Heart left ventricle (tissue), 13 donors: Measurements from ENCODE around the gene CTRB1.

ENCODE experiments used
- POLR2A ChIP-seq, 2 donors: fragments of 450-650 bp; IDR thresholded peaks; one replicate each; pipeline ENCODE4 v1.6.1; 2017; ENCODE audit warnings: antibody characterized with exemption in 2 of 2, mild to moderate bottlenecking in 2 of 2, moderate library complexity in 2 of 2
- TF ChIP-seq, protein P1 (sequence below), 12 donors: fragments of 200-600 bp; sonication (generic) in 4 of 12; IDR thresholded peaks; one replicate each; pipeline versions ENCODE4 v1.5.0 to v1.8.0; 2018 to 2022; ENCODE audit warnings: antibody characterized with exemption in 12 of 12, mild to moderate bottlenecking in 5 of 12
- donor health status: ischemic (EF 13 %, LVEDD 7.1; RV severe dilation, severe dysfunction).
- donor health status: DM: no; HTN: yes; CAD: no.
- donor health status: DM: no; HTN: no; CAD: no.
- donor health status: ischemic (EF 25% LVEDD 6.9; RV normal size, moderate dysfunction).
- donor health status: ischemic (EF 25% LVEDD 5.7; RV mildly dilated, moderate dysfunction).
- donor health status: ischemic (EF 35%, LVEDD 5.7; RV mildly dilated, moderate dysfunction).
- donor health status: nonischemic (EF 11% LVEDD 7.7; RV severe dilation, severe dysfunction).
- donor health status: DM: yes; HTN: yes; CAD: no.
- donor health status: PGD.
- donor health status: ischemic (EF 29% LVEDD 5.4; RV normal size, mild dysfunction).
- donor health status: nonischemic (EF 23%, LVEDD 6.1; RV moderate dilation, normal function).

- TF ChIP-seq, protein P1, sequence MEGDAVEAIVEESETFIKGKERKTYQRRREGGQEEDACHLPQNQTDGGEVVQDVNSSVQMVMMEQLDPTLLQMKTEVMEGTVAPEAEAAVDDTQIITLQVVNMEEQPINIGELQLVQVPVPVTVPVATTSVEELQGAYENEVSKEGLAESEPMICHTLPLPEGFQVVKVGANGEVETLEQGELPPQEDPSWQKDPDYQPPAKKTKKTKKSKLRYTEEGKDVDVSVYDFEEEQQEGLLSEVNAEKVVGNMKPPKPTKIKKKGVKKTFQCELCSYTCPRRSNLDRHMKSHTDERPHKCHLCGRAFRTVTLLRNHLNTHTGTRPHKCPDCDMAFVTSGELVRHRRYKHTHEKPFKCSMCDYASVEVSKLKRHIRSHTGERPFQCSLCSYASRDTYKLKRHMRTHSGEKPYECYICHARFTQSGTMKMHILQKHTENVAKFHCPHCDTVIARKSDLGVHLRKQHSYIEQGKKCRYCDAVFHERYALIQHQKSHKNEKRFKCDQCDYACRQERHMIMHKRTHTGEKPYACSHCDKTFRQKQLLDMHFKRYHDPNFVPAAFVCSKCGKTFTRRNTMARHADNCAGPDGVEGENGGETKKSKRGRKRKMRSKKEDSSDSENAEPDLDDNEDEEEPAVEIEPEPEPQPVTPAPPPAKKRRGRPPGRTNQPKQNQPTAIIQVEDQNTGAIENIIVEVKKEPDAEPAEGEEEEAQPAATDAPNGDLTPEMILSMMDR (IDR thresholded peaks at IDR 0.05): no peak
- TF ChIP-seq POLR2A (IDR thresholded peaks at IDR 0.05): no peak
These were observed 11.9 kb upstream of the CTRB1 start, which contains the start of gene CTRB2 for GRCh38 chr16:75206749-75207451.
